MV-4-11 (cell line): Measurements from ENCODE around the gene PACS1.

Source experiments
- DNase-seq: peaks from one replicate; lab custom pipeline; 2025; lab: John Stamatoyannopoulos, UW

PACS1 gene

GRCh38 chr11:66187453-66187852 lies 117.4 kb downstream of the PACS1 start:
- DNase-seq, result no peak

- DNase-seq, result no peak
Measured at GRCh38 chr11:66188580-66188979, 118.5 kb downstream of the PACS1 start.

- no peak for DNase-seq
Measured at GRCh38 chr11:66189031-66189745, 119.1 kb downstream of the PACS1 start.

- DNase-seq, result no peak
Measured at GRCh38 chr11:66190786-66191185, 120.7 kb downstream of the PACS1 start.

- DNase-seq, result no peak
Measured at GRCh38 chr11:66192181-66192863, 122.2 kb downstream of the PACS1 start.

- no peak for DNase-seq
Measured at GRCh38 chr11:66194391-66194790, 124.3 kb downstream of the PACS1 start.

- no peak for DNase-seq
Measured at GRCh38 chr11:66195867-66196266, 125.8 kb downstream of the PACS1 start.

GRCh38 chr11:66203847-66204246 lies 133.8 kb downstream of the PACS1 start:
- no peak for DNase-seq

- no peak for DNase-seq
Measured at GRCh38 chr11:66204412-66204811, 134.3 kb downstream of the PACS1 start.

- no peak for DNase-seq
Measured at GRCh38 chr11:66207816-66208215, 137.7 kb downstream of the PACS1 start.

GRCh38 chr11:66211100-66211499 lies 141.0 kb downstream of the PACS1 start:
- no peak for DNase-seq

- no peak for DNase-seq
Measured at GRCh38 chr11:66216911-66217310, 146.8 kb downstream of the PACS1 start.

GRCh38 chr11:66218036-66218435 lies 148.0 kb downstream of the PACS1 start:
- DNase-seq, result no peak

- DNase-seq, result no peak
Measured at GRCh38 chr11:66218846-66219620, 149.0 kb downstream of the PACS1 start.

- no peak for DNase-seq
Measured at GRCh38 chr11:66219846-66220565, 149.9 kb downstream of the PACS1 start.

- no peak for DNase-seq
Measured at GRCh38 chr11:66220566-66220935, 150.5 kb downstream of the PACS1 start.

- DNase-seq, result no peak
Measured at GRCh38 chr11:66221012-66221411, 150.9 kb downstream of the PACS1 start.

- peak; percentile 44 for DNase-seq
Measured at GRCh38 chr11:66221726-66222236, 151.7 kb downstream of the PACS1 start.

GRCh38 chr11:66222358-66223149 lies 152.5 kb downstream of the PACS1 start:
- DNase-seq, result peak; percentile 84

- DNase-seq, result no peak
Measured at GRCh38 chr11:66224226-66224855, 154.3 kb downstream of the PACS1 start.

GRCh38 chr11:66225066-66225465 lies 155.0 kb downstream of the PACS1 start:
- no peak for DNase-seq
